ENCODE results near the gene ARHGAP22.

The ARHGAP22 gene

GRCh38 chr10:48542471-48543181 is 62.2 kb downstream of the ARHGAP22 start:
- no peaks in the 10 kb centered on the region for H3K36me3 ChIP-seq
- H3K27ac ChIP-seq: no peak overlapping the region
- H3K27me3 ChIP-seq: no peaks in the 10 kb centered on the region
- intact Hi-C loops (cut with DNase I; ENCODE audit: low total_unique reads): no loop called here
- no peak for DNase-seq
- H3K4me3 ChIP-seq: no peak overlapping the region
- H3K4me1 ChIP-seq: no peaks in the 10 kb centered on the region
- no peak for TF ChIP-seq CTCF (IDR thresholded peaks at IDR 0.05)
- H3K9me3 ChIP-seq: no peaks in the 10 kb centered on the region

DNA sequence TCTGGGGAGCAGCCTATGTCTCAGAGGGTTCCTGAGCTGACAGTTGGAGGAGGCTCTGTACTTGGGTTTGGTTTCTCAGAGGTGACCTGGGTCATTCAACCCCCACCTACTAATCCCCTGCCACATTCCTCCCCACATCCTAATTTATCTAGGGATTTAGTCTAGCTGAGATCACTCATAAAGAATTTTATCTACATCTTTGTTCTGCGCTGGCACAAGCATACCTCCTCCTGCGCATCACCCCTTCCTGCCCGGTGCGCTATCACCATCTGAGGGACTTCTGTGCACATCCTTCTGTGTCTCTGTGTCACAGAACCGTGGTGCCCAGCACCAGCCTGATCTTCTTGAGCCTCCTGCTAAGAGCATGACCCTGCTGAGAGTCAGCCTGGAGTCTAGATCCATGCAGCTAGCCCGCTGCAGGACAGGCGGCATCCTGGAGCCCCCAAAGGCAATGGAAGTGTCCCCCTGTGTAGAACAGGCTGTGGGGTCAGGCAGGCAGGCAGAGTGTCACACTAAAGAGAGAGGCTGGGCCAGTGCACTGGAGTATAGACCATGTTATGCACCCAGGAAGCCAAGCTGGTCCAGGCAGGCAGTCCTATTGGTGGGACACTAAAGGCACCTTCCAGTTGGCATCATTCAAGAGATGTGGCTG is 63.6 kb downstream of the ARHGAP22 start:
- H3K36me3 ChIP-seq: no peaks in the 10 kb centered on the region
- DNase-seq: no peak
- H3K4me3 ChIP-seq: no peak overlapping the region
- H3K4me1 ChIP-seq: no peaks in the 10 kb centered on the region
- no peaks in the 10 kb centered on the region for H3K9me3 ChIP-seq
- H3K27ac ChIP-seq: no peak overlapping the region
- intact Hi-C loops (cut with DNase I; ENCODE audit: low total_unique reads): no loop called here
- H3K27me3 ChIP-seq: no peaks in the 10 kb centered on the region
- no peak for TF ChIP-seq CTCF (IDR thresholded peaks at IDR 0.05)

- no peak for TF ChIP-seq CTCF (IDR thresholded peaks at IDR 0.05)
- Histone ChIP-seq H3K36me3 (no peaks in the 10 kb centered on the region), H3K27ac (no peak overlapping the region), H3K9me3 (no peaks in the 10 kb centered on the region), H3K27me3 (no peaks in the 10 kb centered on the region), H3K4me1 (peaks cover 0 to 7% (median 0%) of the 10 kb centered on the region in 4 donors), H3K4me3 (no peak overlapping the region)
- intact Hi-C loops (cut with DNase I; ENCODE audit: low total_unique reads): no loop called here
- no peak for DNase-seq
Measured at GRCh38 chr10:48538611-48539010, 66.3 kb downstream of the ARHGAP22 start.

- Histone ChIP-seq H3K4me3 (no peak overlapping the region), H3K27me3 (no peaks in the 10 kb centered on the region), H3K4me1 (peaks cover 0 to 7% (median 0%) of the 10 kb centered on the region in 4 donors), H3K9me3 (no peaks in the 10 kb centered on the region), H3K36me3 (no peaks in the 10 kb centered on the region), H3K27ac (no peak overlapping the region)
- DNase-seq: no peak
- intact Hi-C loops (cut with DNase I; ENCODE audit: low total_unique reads): no loop called here
- TF ChIP-seq CTCF (IDR thresholded peaks at IDR 0.05): no peak
Measured at GRCh38 chr10:48536916-48537890, 67.7 kb downstream of the ARHGAP22 start.

GRCh38 chr10:48536156-48536500 is 68.7 kb downstream of the ARHGAP22 start:
- H3K9me3 ChIP-seq: no peaks in the 10 kb centered on the region
- intact Hi-C loops (cut with DNase I; ENCODE audit: low total_unique reads): no loop called here
- DNase-seq: no peak
- H3K4me3 ChIP-seq: no peak overlapping the region
- peaks cover 0 to 7% (median 0%) of the 10 kb centered on the region in 4 donors for H3K4me1 ChIP-seq
- H3K27ac ChIP-seq: no peak overlapping the region
- H3K36me3 ChIP-seq: no peaks in the 10 kb centered on the region
- TF ChIP-seq CTCF (IDR thresholded peaks at IDR 0.05): no peak
- H3K27me3 ChIP-seq: no peaks in the 10 kb centered on the region
